Left renal pelvis (tissue), 4 donors: ENCODE measurements around the gene RFC3. TPM values are rescaled to one million over a fixed set of nuclear protein-coding genes. Genes with fewer than 3 reads are reported as not detected.

Experiments used
- DNase-seq, 4 donors: peaks; one replicate each; pipeline ENCODE4 v3.0.0-alpha.2; 2013; ENCODE audit warnings: low read depth in 4 of 4, low spot score in 3 of 4
- polyA plus RNA-seq, 4 donors: library from polyadenylated mRNA; unstranded; fragments of 120-200 nt; gene quantifications; one replicate each; pipeline ENCODE4 v1.2.1, GENCODE V29; 2013; ENCODE audit not compliant: insufficient read length in 4 of 4

Gene RFC3
- polyA plus RNA-seq, 4 donors = 22.4 to 33.6 (median 25.0) TPM

- DNase-seq = no peak
Observed at GRCh38 chr13:33863188-33863789, 45.3 kb downstream of the RFC3 start.

- no peak for DNase-seq
Observed at GRCh38 chr13:33865945-33866344, 48.0 kb downstream of the RFC3 start.

GRCh38 chr13:33867472-33867871 lies 49.5 kb downstream of the RFC3 start:
- DNase-seq = no peak

- no peak for DNase-seq
Observed at GRCh38 chr13:33868343-33868994, 50.5 kb downstream of the RFC3 start.

- DNase-seq = no peak
Observed at GRCh38 chr13:33869005-33869404, 51.1 kb downstream of the RFC3 start.

GRCh38 chr13:33870046-33870668 lies 52.2 kb downstream of the RFC3 start:
- no peak for DNase-seq

- no peak for DNase-seq
Observed at GRCh38 chr13:33871207-33872004, 53.5 kb downstream of the RFC3 start.

- DNase-seq = no peak
Observed at GRCh38 chr13:33872005-33872351, 54.0 kb downstream of the RFC3 start.

GRCh38 chr13:33873251-33873908 lies 55.4 kb downstream of the RFC3 start:
- no peak for DNase-seq

GRCh38 chr13:33874871-33875270 lies 56.9 kb downstream of the RFC3 start:
- no peak for DNase-seq

- no peak for DNase-seq
Observed at GRCh38 chr13:33875618-33876401, 57.9 kb downstream of the RFC3 start.

GRCh38 chr13:33876716-33877394 lies 58.9 kb downstream of the RFC3 start:
- no peak for DNase-seq

GRCh38 chr13:33879118-33879517 lies 61.2 kb downstream of the RFC3 start:
- no peak for DNase-seq

- DNase-seq = no peak
Observed at GRCh38 chr13:33882804-33883203, 64.9 kb downstream of the RFC3 start.

GRCh38 chr13:33884531-33885220 lies 66.7 kb downstream of the RFC3 start:
- DNase-seq = no peak
